Neural progenitor cell (in vitro differentiated cells): Measurements from ENCODE around the gene TOX2. TPM values are rescaled to one million over a fixed set of nuclear protein-coding genes. Genes with fewer than 3 reads are reported as not detected.

Experiments used
- DNase-seq: peaks from one replicate; pipeline ENCODE4 v3.0.0-alpha.2; 2016; ENCODE audit warnings: low spot score
- H2AFZ ChIP-seq: fragments of 200-600 bp; sonication (generic); replicated peaks from 2 replicates; pipeline ENCODE4 v1.6.1; 2016; ENCODE audit warnings: antibody characterized with exemption
- H3F3A ChIP-seq: fragments of 200-600 bp; sonication (generic); 2 replicates; pipeline ENCODE4 v1.6.1; 2016; ENCODE audit warnings: antibody characterized with exemption, low read depth
- H3K27ac ChIP-seq: fragments of 200-600 bp; sonication (generic); 2 replicates; pipeline ENCODE4 v1.5.1; 2016; ENCODE audit warnings: mild to moderate bottlenecking
- H3K27me3 ChIP-seq: fragments of 200-600 bp; sonication (generic); 2 replicates; pipeline ENCODE4 v1.6.1; 2016; ENCODE audit warnings: mild to moderate bottlenecking, moderate library complexity
- H3K36me3 ChIP-seq: fragments of 200-600 bp; sonication (generic); 2 replicates; pipeline ENCODE4 v1.5.1; 2016
- H3K4me1 ChIP-seq: fragments of 200-600 bp; sonication (generic); 2 replicates; pipeline ENCODE4 v1.6.1; 2016; ENCODE audit warnings: mixed run types
- H3K4me2 ChIP-seq: fragments of 200-600 bp; sonication (generic); 2 replicates; pipeline ENCODE4 v1.6.1; 2016
- H3K4me3 ChIP-seq: fragments of 200-600 bp; sonication (generic); 2 replicates; pipeline ENCODE4 v1.5.1; 2016
- H3K79me2 ChIP-seq: fragments of 200-600 bp; sonication (generic); 2 replicates; pipeline ENCODE4 v1.6.1; 2016; ENCODE audit warnings: low read depth
- H3K9ac ChIP-seq: fragments of 200-600 bp; sonication (generic); 2 replicates; pipeline ENCODE4 v1.6.1; 2016
- H3K9me3 ChIP-seq: fragments of 200-600 bp; sonication (generic); 2 replicates; pipeline ENCODE4 v1.5.1; 2016; ENCODE audit warnings: low read depth
- H4K20me1 ChIP-seq: fragments of 200-600 bp; sonication (generic); 2 replicates; pipeline ENCODE4 v1.6.1; 2016; ENCODE audit warnings: low read depth
- H3K27ac Mint-ChIP-seq: 3 replicates; pipeline ENCODE4 v1.8.0; 2021; ENCODE audit warnings: mixed read lengths
- H3K27me3 Mint-ChIP-seq: 2 replicates; pipeline ENCODE4 v1.8.0; 2022; ENCODE audit warnings: low read depth, mild to moderate bottlenecking, inconsistent platforms, moderate library complexity, mixed read lengths; ENCODE audit not compliant: insufficient read depth
- H3K36me3 Mint-ChIP-seq: 3 replicates; pipeline ENCODE4 v1.8.0; 2021; ENCODE audit warnings: mixed read lengths
- H3K4me1 Mint-ChIP-seq: 3 replicates; pipeline ENCODE4 v1.8.0; 2021; ENCODE audit warnings: mixed read lengths
- H3K4me3 Mint-ChIP-seq: 3 replicates; pipeline ENCODE4 v1.8.0; 2021; ENCODE audit warnings: mild to moderate bottlenecking, moderate library complexity, mixed read lengths
- H3K9me3 Mint-ChIP-seq: 3 replicates; pipeline ENCODE4 v1.8.0; 2020; ENCODE audit warnings: mixed read lengths
- EZH2 ChIP-seq: fragments of 200-600 bp; sonication (generic); IDR thresholded peaks from 2 replicates; pipeline ENCODE4 v1.6.1; 2017; ENCODE audit warnings: antibody characterized with exemption, mild to moderate bottlenecking, moderate library complexity
- EZH2phosphoT487 ChIP-seq: fragments of 200-600 bp; sonication (generic); IDR thresholded peaks from 2 replicates; pipeline ENCODE4 v1.6.1; 2017; ENCODE audit warnings: antibody characterized with exemption
- total RNA-seq: library from RNA; depleted of rRNA; stranded (reverse); fragments of >200 nt; gene quantifications from 2 replicates; pipeline ENCODE4 v1.2.3, GENCODE V29; 2015; ENCODE audit warnings: low replicate concordance
- TF ChIP-seq, protein P1 (sequence below): fragments of 200-600 bp; sonication (generic); IDR thresholded peaks from 2 replicates; pipeline ENCODE4 v1.5.1; 2017; ENCODE audit warnings: antibody characterized with exemption, mild to moderate bottlenecking

Gene TOX2
- total RNA-seq, 1 donor from 2014 or later, result not detected

GRCh38 chr20:43983359-43983758, 68.7 kb downstream of the TOX2 start:
- no peak overlapping the region for H3K4me2 ChIP-seq
- H3K27ac ChIP-seq, result no peak overlapping the region
- H3K9me3 Mint-ChIP-seq, result peaks cover 2% of the 10 kb centered on the region
- H3K27me3 ChIP-seq, result no peaks in the 10 kb centered on the region
- H3K4me3 Mint-ChIP-seq, result no peak overlapping the region
- no peaks in the 10 kb centered on the region for H3K79me2 ChIP-seq
- no peak overlapping the region for H3K9ac ChIP-seq
- H3F3A ChIP-seq, result no peaks in the 10 kb centered on the region
- H3K36me3 Mint-ChIP-seq, result no peaks in the 10 kb centered on the region
- peaks cover 4% of the 10 kb centered on the region for H3K4me1 ChIP-seq
- TF ChIP-seq EZH2 (no peak), EZH2phosphoT487 (no peak)
- TF ChIP-seq, protein P1, sequence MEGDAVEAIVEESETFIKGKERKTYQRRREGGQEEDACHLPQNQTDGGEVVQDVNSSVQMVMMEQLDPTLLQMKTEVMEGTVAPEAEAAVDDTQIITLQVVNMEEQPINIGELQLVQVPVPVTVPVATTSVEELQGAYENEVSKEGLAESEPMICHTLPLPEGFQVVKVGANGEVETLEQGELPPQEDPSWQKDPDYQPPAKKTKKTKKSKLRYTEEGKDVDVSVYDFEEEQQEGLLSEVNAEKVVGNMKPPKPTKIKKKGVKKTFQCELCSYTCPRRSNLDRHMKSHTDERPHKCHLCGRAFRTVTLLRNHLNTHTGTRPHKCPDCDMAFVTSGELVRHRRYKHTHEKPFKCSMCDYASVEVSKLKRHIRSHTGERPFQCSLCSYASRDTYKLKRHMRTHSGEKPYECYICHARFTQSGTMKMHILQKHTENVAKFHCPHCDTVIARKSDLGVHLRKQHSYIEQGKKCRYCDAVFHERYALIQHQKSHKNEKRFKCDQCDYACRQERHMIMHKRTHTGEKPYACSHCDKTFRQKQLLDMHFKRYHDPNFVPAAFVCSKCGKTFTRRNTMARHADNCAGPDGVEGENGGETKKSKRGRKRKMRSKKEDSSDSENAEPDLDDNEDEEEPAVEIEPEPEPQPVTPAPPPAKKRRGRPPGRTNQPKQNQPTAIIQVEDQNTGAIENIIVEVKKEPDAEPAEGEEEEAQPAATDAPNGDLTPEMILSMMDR, result peak; percentile 43
- H3K27ac Mint-ChIP-seq, result no peak overlapping the region
- DNase-seq, result no peak
- H4K20me1 ChIP-seq, result no peaks in the 10 kb centered on the region
- H2AFZ ChIP-seq, result no peak overlapping the region
- no peaks in the 10 kb centered on the region for H3K9me3 ChIP-seq
- no peak overlapping the region for H3K4me3 ChIP-seq
- H3K27me3 Mint-ChIP-seq, result peaks cover 2% of the 10 kb centered on the region
- H3K4me1 Mint-ChIP-seq, result peaks cover 7% of the 10 kb centered on the region
- H3K36me3 ChIP-seq, result no peaks in the 10 kb centered on the region

GRCh38 chr20:43983904-43984361, 69.3 kb downstream of the TOX2 start:
- Histone ChIP-seq H3K36me3 (no peaks in the 10 kb centered on the region), H3K9me3 (no peaks in the 10 kb centered on the region), H2AFZ (no peak overlapping the region), H3K4me2 (no peak overlapping the region), H3K27me3 (no peaks in the 10 kb centered on the region), H3K4me3 (no peak overlapping the region), H3K79me2 (no peaks in the 10 kb centered on the region), H3F3A (no peaks in the 10 kb centered on the region), H3K4me1 (peaks cover 4% of the 10 kb centered on the region), H4K20me1 (no peaks in the 10 kb centered on the region), H3K27ac (no peak overlapping the region), H3K9ac (no peak overlapping the region)
- peaks cover 2% of the 10 kb centered on the region for H3K27me3 Mint-ChIP-seq
- TF ChIP-seq EZH2 (no peak), EZH2phosphoT487 (no peak)
- TF ChIP-seq, protein P1, result no peak
- DNase-seq, result no peak
- H3K4me3 Mint-ChIP-seq, result no peak overlapping the region
- H3K4me1 Mint-ChIP-seq, result peaks cover 7% of the 10 kb centered on the region
- H3K9me3 Mint-ChIP-seq, result no peaks in the 10 kb centered on the region
- H3K36me3 Mint-ChIP-seq, result no peaks in the 10 kb centered on the region
- H3K27ac Mint-ChIP-seq, result no peak overlapping the region

DNA sequence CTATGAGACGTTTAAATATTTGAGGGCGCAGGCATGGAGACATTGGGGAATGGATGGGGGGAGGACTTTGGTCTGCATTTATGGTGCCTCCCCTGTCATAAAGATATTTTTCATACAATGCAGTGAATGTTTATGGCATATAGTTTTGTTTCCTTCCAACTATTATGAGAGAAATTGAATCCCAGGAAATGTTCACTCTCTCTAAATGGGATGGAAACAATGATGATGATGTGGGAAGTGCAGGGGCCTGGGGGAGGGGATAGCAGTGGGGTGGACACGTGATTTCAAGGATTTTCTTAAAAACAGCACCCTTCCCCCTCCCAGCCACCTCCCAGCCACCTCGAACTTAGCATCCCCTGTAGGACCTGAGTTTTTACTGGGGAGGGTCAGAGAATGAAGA, 69.9 kb downstream of the TOX2 start:
- H3K27me3 Mint-ChIP-seq, result peaks cover 2% of the 10 kb centered on the region
- H3K4me2 ChIP-seq, result no peak overlapping the region
- H3F3A ChIP-seq, result no peaks in the 10 kb centered on the region
- H3K4me3 ChIP-seq, result no peak overlapping the region
- no peak for TF ChIP-seq EZH2phosphoT487
- TF ChIP-seq EZH2, result no peak
- TF ChIP-seq, protein P1, result no peak
- H3K27me3 ChIP-seq, result no peaks in the 10 kb centered on the region
- H2AFZ ChIP-seq, result no peak overlapping the region
- H3K4me1 Mint-ChIP-seq, result peaks cover 7% of the 10 kb centered on the region
- no peaks in the 10 kb centered on the region for H3K9me3 Mint-ChIP-seq
- H3K79me2 ChIP-seq, result no peaks in the 10 kb centered on the region
- H3K27ac ChIP-seq, result no peak overlapping the region
- no peaks in the 10 kb centered on the region for H3K36me3 ChIP-seq
- no peak for DNase-seq
- H4K20me1 ChIP-seq, result no peaks in the 10 kb centered on the region
- peaks cover 4% of the 10 kb centered on the region for H3K4me1 ChIP-seq
- no peaks in the 10 kb centered on the region for H3K9me3 ChIP-seq
- H3K27ac Mint-ChIP-seq, result no peak overlapping the region
- H3K9ac ChIP-seq, result no peak overlapping the region
- no peaks in the 10 kb centered on the region for H3K36me3 Mint-ChIP-seq
- H3K4me3 Mint-ChIP-seq, result no peak overlapping the region
